Uterus (tissue), 4 donors: Measurements from ENCODE around the gene TMEM269. TPM values are rescaled to one million over a fixed set of nuclear protein-coding genes. Genes with fewer than 3 reads are reported as not detected.
A peak's percentile ranks its signal among the peaks of the same experiment; 100 is the strongest.

ENCODE experiments used
- DNase-seq, 2 donors: peaks; one replicate each; pipeline ENCODE4 v3.0.0-alpha.2; 2019 to 2020
- H3K27ac ChIP-seq, 2 donors: fragments of 200-600 bp; sonication (generic); 1 replicate in 1 of 2; 2 replicates in 1 of 2; pipeline ENCODE4 v1.5.1; 2016 to 2018
- H3K27me3 ChIP-seq, 2 donors: fragments of 200-600 bp; sonication (generic); one replicate each; pipeline ENCODE4 v1.5.1; 2018 to 2019; ENCODE audit warnings: control low read depth in 1 of 2
- H3K36me3 ChIP-seq, 2 donors: fragments of 200-600 bp; sonication (generic); one replicate each; pipeline ENCODE4 v1.5.1; 2019; ENCODE audit warnings: control low read depth in 1 of 2
- H3K4me1 ChIP-seq, 2 donors: fragments of 200-600 bp; sonication (generic); one replicate each; pipeline ENCODE4 v1.5.1; 2018 to 2019; ENCODE audit warnings: control low read depth in 1 of 2
- H3K4me3 ChIP-seq, 2 donors: fragments of 200-600 bp; sonication (generic); 1 replicate in 1 of 2; 2 replicates in 1 of 2; pipeline ENCODE4 v1.5.1; 2018 to 2019; ENCODE audit warnings: mild to moderate bottlenecking in 1 of 2
- H3K9me3 ChIP-seq, 2 donors: fragments of 200-600 bp; sonication (generic); one replicate each; pipeline ENCODE4 v1.5.1; 2019; ENCODE audit warnings: control low read depth in 1 of 2
- CTCF ChIP-seq, 4 experiments: fragments of 200-600 bp in 2 of 4; fragments of 450-650 bp in 2 of 4; sonication (generic) in 2 of 4; IDR thresholded peaks; one replicate each; pipeline ENCODE4 v1.5.1; 2016 to 2019; ENCODE audit warnings: antibody characterized with exemption in 4 of 4, mild to moderate bottlenecking in 2 of 4, moderate library complexity in 1 of 4
- POLR2A ChIP-seq, 2 donors: fragments of 450-650 bp; IDR thresholded peaks; one replicate each; pipeline ENCODE4 v1.6.1; 2016; ENCODE audit warnings: antibody characterized with exemption in 2 of 2, mild to moderate bottlenecking in 1 of 2, moderate library complexity in 1 of 2
- intact Hi-C: fragments of 100-400 bp; cut with DNase I; formaldehyde crosslinking; loops from one replicate; pipeline ENCODE4 v1.15.1; 2023; ENCODE audit warnings: low total_unique reads
- total RNA-seq, 4 donors: library from RNA; depleted of rRNA in 3 of 4; stranded (reverse); fragments of >200 nt in 3 of 4; gene quantifications; one replicate each; pipeline versions ENCODE4 v1.1.0 to v1.2.4, GENCODE V29; 2014 to 2023
- donor health status: DM: yes; HTN: yes; CAD: no.

TMEM269 gene
- total RNA-seq, 4 donors from 2014 or later: 0.07 to 1.1 TPM; not detected in 2

GRCh38 chr1:42797414-42797813 is 12.6 kb downstream of the TMEM269 start:
- Histone ChIP-seq H3K27me3 (no peaks in the 10 kb centered on the region), H3K4me1 (no peaks in the 10 kb centered on the region), H3K27ac (no peak overlapping the region), H3K4me3 (no peak overlapping the region), H3K36me3 (no peaks in the 10 kb centered on the region), H3K9me3 (no peaks in the 10 kb centered on the region)
- intact Hi-C loops: no loop called here
- DNase-seq: no peak
- TF ChIP-seq POLR2A (IDR thresholded peaks at IDR 0.05): no peak
- no peak for TF ChIP-seq CTCF (IDR thresholded peaks at IDR 0.05)

GRCh38 chr1:42797979-42798378 is 13.2 kb downstream of the TMEM269 start:
- H3K4me1 ChIP-seq: no peaks in the 10 kb centered on the region
- H3K27me3 ChIP-seq: no peaks in the 10 kb centered on the region
- TF ChIP-seq POLR2A (IDR thresholded peaks at IDR 0.05): no peak
- no peak for TF ChIP-seq CTCF (IDR thresholded peaks at IDR 0.05)
- no peak overlapping the region for H3K4me3 ChIP-seq
- no peaks in the 10 kb centered on the region for H3K36me3 ChIP-seq
- intact Hi-C loops: no loop called here
- no peak for DNase-seq
- H3K27ac ChIP-seq: no peak overlapping the region
- no peaks in the 10 kb centered on the region for H3K9me3 ChIP-seq

GRCh38 chr1:42801832-42802473 is 17.2 kb downstream of the TMEM269 start:
- no peaks in the 10 kb centered on the region for H3K4me1 ChIP-seq
- H3K36me3 ChIP-seq: no peaks in the 10 kb centered on the region
- H3K9me3 ChIP-seq: no peaks in the 10 kb centered on the region
- H3K27me3 ChIP-seq: no peaks in the 10 kb centered on the region
- intact Hi-C loops: no loop called here
- DNase-seq: no peak
- H3K27ac ChIP-seq: no peak overlapping the region
- TF ChIP-seq CTCF (IDR thresholded peaks at IDR 0.05): no peak
- no peak for TF ChIP-seq POLR2A (IDR thresholded peaks at IDR 0.05)
- no peak overlapping the region for H3K4me3 ChIP-seq

- peak overlapping the region; percentile 1 to 12 for H3K27ac ChIP-seq
- intact Hi-C loops: no loop called here
- H3K27me3 ChIP-seq: no peaks in the 10 kb centered on the region
- no peaks in the 10 kb centered on the region for H3K9me3 ChIP-seq
- DNase-seq: no peak
- H3K4me1 ChIP-seq: no peaks in the 10 kb centered on the region
- TF ChIP-seq CTCF (IDR thresholded peaks at IDR 0.05) (no peak), POLR2A (IDR thresholded peaks at IDR 0.05) (no peak)
- no peak overlapping the region for H3K4me3 ChIP-seq
- no peaks in the 10 kb centered on the region for H3K36me3 ChIP-seq
Observed at GRCh38 chr1:42806171-42806570, 21.4 kb downstream of the TMEM269 start.

GRCh38 chr1:42806593-42806992 is 21.8 kb downstream of the TMEM269 start:
- no peak for TF ChIP-seq POLR2A (IDR thresholded peaks at IDR 0.05)
- no peak for TF ChIP-seq CTCF (IDR thresholded peaks at IDR 0.05)
- H3K4me3 ChIP-seq: no peak overlapping the region
- H3K9me3 ChIP-seq: no peaks in the 10 kb centered on the region
- H3K27me3 ChIP-seq: no peaks in the 10 kb centered on the region
- H3K36me3 ChIP-seq: no peaks in the 10 kb centered on the region
- intact Hi-C loops: no loop called here
- peak overlapping the region; percentile 1 to 12 for H3K27ac ChIP-seq
- no peaks in the 10 kb centered on the region for H3K4me1 ChIP-seq
- DNase-seq: no peak
